ENCODE measurements around the gene KRT8.

The KRT8 gene

DNA sequence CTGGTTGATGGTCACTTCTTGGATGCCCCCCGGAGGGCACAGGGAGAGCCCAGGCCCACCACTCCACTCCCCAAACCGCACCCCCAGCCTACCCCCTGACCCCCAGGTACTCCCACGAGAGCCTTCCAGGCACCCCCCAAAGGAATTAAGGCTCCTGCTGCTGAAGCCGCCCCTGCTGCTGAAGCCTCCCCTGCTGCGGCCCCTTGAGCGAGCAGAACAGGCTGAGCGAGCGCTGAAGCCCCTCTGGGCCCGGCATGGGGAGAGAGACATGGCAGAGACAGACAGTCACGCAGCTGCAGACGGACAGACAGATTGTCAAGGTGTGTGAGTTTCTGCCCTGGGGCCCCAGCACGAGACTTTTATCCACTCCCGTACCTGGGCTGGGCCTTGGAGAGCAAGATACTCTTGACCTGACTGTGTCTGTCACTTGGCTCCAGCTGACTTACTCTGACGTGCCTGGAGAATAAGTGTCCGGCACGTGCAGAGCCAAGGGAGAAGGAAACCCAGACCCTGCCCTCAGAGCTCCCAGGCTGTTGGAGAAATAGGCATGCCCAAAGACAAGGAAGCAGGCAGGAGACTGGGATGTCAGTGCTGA, 56.1 kb downstream of the KRT8 start, which contains the start of gene KRT78:
KRT78 (minus strand) TSS at position 334 of the 595 bp plus-strand sequence; CDS start at position 270, 64 bp downstream.
- TF ChIP-seq, protein P1, sequence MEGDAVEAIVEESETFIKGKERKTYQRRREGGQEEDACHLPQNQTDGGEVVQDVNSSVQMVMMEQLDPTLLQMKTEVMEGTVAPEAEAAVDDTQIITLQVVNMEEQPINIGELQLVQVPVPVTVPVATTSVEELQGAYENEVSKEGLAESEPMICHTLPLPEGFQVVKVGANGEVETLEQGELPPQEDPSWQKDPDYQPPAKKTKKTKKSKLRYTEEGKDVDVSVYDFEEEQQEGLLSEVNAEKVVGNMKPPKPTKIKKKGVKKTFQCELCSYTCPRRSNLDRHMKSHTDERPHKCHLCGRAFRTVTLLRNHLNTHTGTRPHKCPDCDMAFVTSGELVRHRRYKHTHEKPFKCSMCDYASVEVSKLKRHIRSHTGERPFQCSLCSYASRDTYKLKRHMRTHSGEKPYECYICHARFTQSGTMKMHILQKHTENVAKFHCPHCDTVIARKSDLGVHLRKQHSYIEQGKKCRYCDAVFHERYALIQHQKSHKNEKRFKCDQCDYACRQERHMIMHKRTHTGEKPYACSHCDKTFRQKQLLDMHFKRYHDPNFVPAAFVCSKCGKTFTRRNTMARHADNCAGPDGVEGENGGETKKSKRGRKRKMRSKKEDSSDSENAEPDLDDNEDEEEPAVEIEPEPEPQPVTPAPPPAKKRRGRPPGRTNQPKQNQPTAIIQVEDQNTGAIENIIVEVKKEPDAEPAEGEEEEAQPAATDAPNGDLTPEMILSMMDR (IDR thresholded peaks at IDR 0.05; ENCODE audit: low read depth, low read length) = no peak
- no peak within 1 kb of the TSS for H3K4me3 ChIP-seq (ENCODE audit: low read depth, low read length)

DNA sequence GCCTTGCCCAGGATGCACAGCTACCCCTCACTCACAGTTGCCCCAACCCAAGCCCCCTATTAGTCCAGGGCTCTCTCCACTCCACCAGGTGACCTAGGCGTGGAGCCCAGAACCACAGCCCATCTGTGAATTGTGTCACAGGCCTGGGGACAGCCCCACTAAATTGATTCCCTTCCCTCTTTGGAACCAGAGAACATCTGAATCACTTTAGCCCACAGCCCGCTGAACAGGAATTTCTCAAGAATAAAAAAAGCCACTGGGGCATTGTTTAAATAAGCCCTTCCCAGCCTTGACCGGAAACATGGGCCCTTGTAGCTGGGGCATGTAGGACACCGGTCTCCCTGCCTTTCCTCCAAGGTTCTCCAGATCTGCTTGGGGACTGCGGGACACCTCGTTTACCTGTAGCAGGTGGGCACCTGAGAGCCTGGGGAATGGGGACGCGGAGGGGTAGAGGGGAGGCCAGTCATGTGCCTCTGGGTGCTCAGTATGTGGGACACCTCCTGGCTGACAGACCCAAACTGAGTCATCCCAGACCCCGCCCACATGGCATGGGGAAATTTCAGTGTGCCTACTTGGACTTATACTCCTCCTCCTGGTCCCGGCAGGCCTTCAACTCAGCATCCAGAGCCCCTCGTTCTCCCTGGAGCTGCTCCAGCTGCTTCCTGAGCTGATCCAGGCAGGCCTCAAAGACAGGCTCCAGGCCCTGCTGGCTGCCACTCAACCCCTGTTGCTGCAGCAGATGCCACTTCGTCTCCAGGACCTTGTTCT, 57.4 kb downstream of the KRT8 start:
- TF ChIP-seq, protein P1 (IDR thresholded peaks at IDR 0.05; ENCODE audit: low read depth, low read length) = no peak
- H3K4me3 ChIP-seq (ENCODE audit: low read depth, low read length) = no peak overlapping the region
